B cell (primary cell): Measurements from ENCODE around the gene CASP2. TPM values are rescaled to one million over a fixed set of nuclear protein-coding genes. Genes with fewer than 3 reads are reported as not detected.
A peak's percentile ranks its signal among the peaks of the same experiment; 100 is the strongest.

Source experiments
- ATAC-seq: fragments of 200-7000 bp; cut with Tn5 transposase; one replicate; pipeline ENCODE4 v1.10.0; 2021; ENCODE audit warnings: low read depth, mild to moderate bottlenecking, moderate number of reproducible peaks, moderate library complexity
- CTCF ChIA-PET: fragments of 350-600 bp; sonication (Branson Sonifier 250); formaldehyde crosslinking; loops from one replicate; lab custom pipeline; 2021; ENCODE audit warnings: antibody characterized with exemption, inconsistent platforms; lab: Charles Lee
- POLR2A ChIA-PET: fragments of 350-600 bp; sonication (Branson Sonifier 250); formaldehyde crosslinking; loops from one replicate; lab custom pipeline; 2021; ENCODE audit warnings: antibody characterized with exemption; lab: Charles Lee
- DNase-seq: peaks from one replicate; pipeline ENCODE4 v3.0.0; 2013
- H2AFZ ChIP-seq: 2 replicates; pipeline ENCODE4 v1.6.1; 2012; ENCODE audit warnings: mild to moderate bottlenecking, low read depth, low read length; ENCODE audit not compliant: insufficient read depth, poor library complexity, severe bottlenecking
- H3K27ac ChIP-seq, 2 donors: 1 replicate in 1 of 2; 2 replicates in 1 of 2; pipeline ENCODE4 v1.5.1; 2012 to 2013; ENCODE audit warnings: low read length in 2 of 2, mild to moderate bottlenecking in 2 of 2, moderate library complexity in 1 of 2
- H3K27me3 ChIP-seq, 4 experiments: fragments of 200-600 bp in 1 of 4; sonication (generic) in 1 of 4; replicated peaks in 1 of 4; 1 replicate in 2 of 4; 2 replicates in 2 of 4; pipeline versions ENCODE4 v1.6.1 to v1.7.0; 2013 to 2016; ENCODE audit warnings: low read length in 3 of 4, mild to moderate bottlenecking in 2 of 4, mixed read lengths in 1 of 4, moderate library complexity in 1 of 4; ENCODE audit not compliant: insufficient read depth in 4 of 4, control insufficient read depth in 3 of 4; ENCODE audit errors: control extremely low read depth in 1 of 4
- H3K36me3 ChIP-seq, 2 experiments: replicated peaks in 1 of 2; 1 replicate in 1 of 2; 2 replicates in 1 of 2; pipeline versions ENCODE4 v1.6.1 to v1.7.1; 2013; ENCODE audit warnings: low read length in 1 of 2; ENCODE audit not compliant: insufficient read depth in 2 of 2, control insufficient read depth in 1 of 2; ENCODE audit errors: control extremely low read depth in 1 of 2, extremely low read depth in 1 of 2
- H3K4me1 ChIP-seq, 2 donors: fragments of 200-600 bp in 1 of 2; sonication (generic) in 1 of 2; 1 replicate in 1 of 2; 2 replicates in 1 of 2; pipeline versions ENCODE4 v1.5.1 to v1.6.1; 2013 to 2017; ENCODE audit warnings: low read length in 2 of 2; ENCODE audit not compliant: control insufficient read depth in 2 of 2, insufficient read depth in 2 of 2
- H3K4me2 ChIP-seq: replicated peaks from 2 replicates; pipeline ENCODE3; 2012; ENCODE audit warnings: mild to moderate bottlenecking, low read depth, low read length; ENCODE audit not compliant: poor library complexity, severe bottlenecking
- H3K4me3 ChIP-seq, 5 experiments: fragments of 200-600 bp in 1 of 5; sonication (generic) in 1 of 5; 1 replicate in 3 of 5; 2 replicates in 2 of 5; pipeline versions ENCODE4 v1.5.1 to v1.7.0; 2011 to 2016; ENCODE audit warnings: low read length in 4 of 5, mild to moderate bottlenecking in 4 of 5, low read depth in 2 of 5, control low read depth in 1 of 5, moderate library complexity in 1 of 5; ENCODE audit not compliant: insufficient read depth in 1 of 5; ENCODE audit errors: control extremely low read depth in 1 of 5, extremely low read depth in 1 of 5
- H3K79me2 ChIP-seq: fragments of 200-600 bp; sonication (generic); one replicate; pipeline ENCODE4 v1.6.0; 2016; ENCODE audit warnings: low read length; ENCODE audit not compliant: control insufficient read depth, insufficient read depth
- H3K9ac ChIP-seq: fragments of 200-600 bp; sonication (generic); 2 replicates; pipeline ENCODE4 v1.6.1; 2017; ENCODE audit warnings: mild to moderate bottlenecking, low read length, moderate library complexity
- H3K9me3 ChIP-seq, 3 donors: one replicate each; pipeline versions ENCODE4 v1.6.1 to v1.7.1; 2013; ENCODE audit warnings: low read length in 2 of 3; ENCODE audit not compliant: control insufficient read depth in 2 of 3, insufficient read depth in 1 of 3; ENCODE audit errors: control extremely low read depth in 1 of 3
- H4K20me1 ChIP-seq: 2 replicates; pipeline ENCODE4 v1.6.0; 2012; ENCODE audit warnings: mild to moderate bottlenecking, low read length; ENCODE audit not compliant: insufficient read depth, control insufficient read depth, poor library complexity, severe bottlenecking
- H3K27ac Mint-ChIP-seq: one replicate; pipeline ENCODE4 v1.8.0; 2021; ENCODE audit warnings: mixed read lengths
- H3K27me3 Mint-ChIP-seq: one replicate; pipeline ENCODE4 v1.8.0; 2021; ENCODE audit warnings: mixed read lengths
- H3K4me1 Mint-ChIP-seq: one replicate; pipeline ENCODE4 v1.8.0; 2021; ENCODE audit warnings: mixed read lengths
- H3K4me3 Mint-ChIP-seq: one replicate; pipeline ENCODE4 v1.8.0; 2021; ENCODE audit warnings: mixed read lengths
- H3K9me3 Mint-ChIP-seq: one replicate; pipeline ENCODE4 v1.8.0; 2022; ENCODE audit warnings: mixed read lengths; ENCODE audit not compliant: insufficient read depth
- EZH2 ChIP-seq: IDR thresholded peaks from 2 replicates; pipeline ENCODE4 v1.6.1; 2012; ENCODE audit warnings: borderline replicate concordance, low read depth, mild to moderate bottlenecking, moderate library complexity, low read length; ENCODE audit not compliant: insufficient read depth, poor library complexity, severe bottlenecking
- WGBS: methylation state at CpG from one replicate; pipeline ENCODE4 v1.1.5; 2013; ENCODE audit warnings: missing lambda C conversion rate; ENCODE audit not compliant: insufficient coverage; 5-methylcytosine and 5-hydroxymethylcytosine counted together
- intact Hi-C: fragments of 100-400 bp; cut with micrococcal nuclease; formaldehyde crosslinking; loops from one replicate; pipeline ENCODE4 v1.10.0; 2022
- polyA plus RNA-seq: library from polyadenylated mRNA; depleted of rRNA; stranded (reverse); fragments of >200 nt; gene quantifications from 2 replicates; pipeline ENCODE4 v1.2.3, GENCODE V29; 2012
- total RNA-seq, 2 donors: library from RNA; stranded (reverse); fragments of 120-200 nt in 1 of 2; gene quantifications; 1 replicate in 1 of 2; 2 replicates in 1 of 2; pipeline versions ENCODE4 v1.2.3 to v1.2.4, GENCODE V29; 2013 to 2022
- TF ChIP-seq, protein P1 (sequence below): fragments of 200-600 bp; IDR thresholded peaks from one replicate; pipeline ENCODE4 v1.8.0; 2022; ENCODE audit warnings: antibody characterized with exemption, mild to moderate bottlenecking

CASP2 gene
- total and polyA plus RNA-seq, 2 donors (not counting 1 experiment from before 2014, with no cell fraction given): 29.2 to 66.5 TPM

DNA sequence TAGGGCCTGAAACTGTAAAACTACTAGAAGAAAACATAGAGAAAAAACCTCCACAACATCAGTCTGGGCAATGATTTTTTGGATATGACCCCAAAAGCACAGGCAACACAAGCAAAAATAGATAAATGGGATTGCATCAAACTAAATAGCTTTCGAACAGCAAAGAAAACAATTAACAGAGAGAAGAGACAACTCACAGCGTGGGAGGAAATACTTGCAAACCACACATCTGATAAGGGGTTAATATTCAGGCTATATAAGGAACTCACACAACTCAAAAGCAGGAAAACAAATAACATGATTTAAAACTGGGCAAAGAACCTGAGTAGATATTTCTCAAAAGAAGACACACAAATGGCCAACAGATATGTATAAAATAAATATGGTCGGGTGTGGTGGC, 32.6 kb upstream of the CASP2 start:
- no peak overlapping the region for H3K4me3 Mint-ChIP-seq
- ChIA-PET POLR2A (interaction anchor here (1.6 kb wide), 1 partner anchor 8 kb away, joined by 6 read pairs; the partner anchor contains the start of gene GSTK1), CTCF (interaction anchor here (1.2 to 5.7 kb wide), 4 partner anchors 16 to 125 kb away, joined by 4 to 40 read pairs (median 6); no protein-coding TSS in a partner anchor)
- Histone ChIP-seq H3K4me3 (no peak overlapping the region), H3K9ac (no peak overlapping the region), H3K27me3 (no peaks in the 10 kb centered on the region), H2AFZ (no peak overlapping the region), H3K4me2 (no peak overlapping the region), H4K20me1 (no peaks in the 10 kb centered on the region), H3K36me3 (no peaks in the 10 kb centered on the region), H3K79me2 (no peaks in the 10 kb centered on the region), H3K4me1 (peaks cover 38 to 63% of the 10 kb centered on the region in 2 donors), H3K9me3 (no peaks in the 10 kb centered on the region), H3K27ac (peak overlapping the region in 1 of 2 donors; percentile 67)
- H3K27me3 Mint-ChIP-seq: no peaks in the 10 kb centered on the region
- DNase-seq (no peak), ATAC-seq (no peak)
- no peaks in the 10 kb centered on the region for H3K9me3 Mint-ChIP-seq
- peaks cover 58% of the 10 kb centered on the region for H3K4me1 Mint-ChIP-seq
- no CpG with 5 or more reads among the region's 3 CpGs for WGBS
- TF ChIP-seq, protein P1, sequence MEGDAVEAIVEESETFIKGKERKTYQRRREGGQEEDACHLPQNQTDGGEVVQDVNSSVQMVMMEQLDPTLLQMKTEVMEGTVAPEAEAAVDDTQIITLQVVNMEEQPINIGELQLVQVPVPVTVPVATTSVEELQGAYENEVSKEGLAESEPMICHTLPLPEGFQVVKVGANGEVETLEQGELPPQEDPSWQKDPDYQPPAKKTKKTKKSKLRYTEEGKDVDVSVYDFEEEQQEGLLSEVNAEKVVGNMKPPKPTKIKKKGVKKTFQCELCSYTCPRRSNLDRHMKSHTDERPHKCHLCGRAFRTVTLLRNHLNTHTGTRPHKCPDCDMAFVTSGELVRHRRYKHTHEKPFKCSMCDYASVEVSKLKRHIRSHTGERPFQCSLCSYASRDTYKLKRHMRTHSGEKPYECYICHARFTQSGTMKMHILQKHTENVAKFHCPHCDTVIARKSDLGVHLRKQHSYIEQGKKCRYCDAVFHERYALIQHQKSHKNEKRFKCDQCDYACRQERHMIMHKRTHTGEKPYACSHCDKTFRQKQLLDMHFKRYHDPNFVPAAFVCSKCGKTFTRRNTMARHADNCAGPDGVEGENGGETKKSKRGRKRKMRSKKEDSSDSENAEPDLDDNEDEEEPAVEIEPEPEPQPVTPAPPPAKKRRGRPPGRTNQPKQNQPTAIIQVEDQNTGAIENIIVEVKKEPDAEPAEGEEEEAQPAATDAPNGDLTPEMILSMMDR: no peak
- no peak for TF ChIP-seq EZH2
- H3K27ac Mint-ChIP-seq: peak overlapping the region; percentile 69
- intact Hi-C loops: loop anchor here (1.0 kb wide), 1 partner anchor 8 kb away; the partner anchor contains the start of gene GSTK1

DNA sequence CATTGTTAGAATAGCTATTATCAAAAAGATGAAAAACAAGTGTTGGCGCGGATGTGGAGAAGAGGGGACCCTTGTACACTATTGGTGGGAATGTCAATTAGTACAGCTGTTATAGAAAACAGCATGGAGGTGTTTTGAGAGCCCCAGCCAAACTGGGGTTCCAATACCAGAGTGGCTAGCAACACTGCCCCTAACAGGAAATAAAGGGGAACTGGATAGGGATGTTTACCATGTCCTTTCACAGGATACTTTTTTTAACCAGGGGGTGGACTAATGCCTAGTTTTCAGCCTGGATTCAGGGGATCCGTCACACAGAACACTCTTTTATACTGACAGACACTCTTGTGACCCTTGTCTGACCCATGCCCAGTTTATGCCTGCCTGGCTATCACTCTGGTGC, 31.8 kb upstream of the CASP2 start:
- WGBS: 100% methylated on average over 1 of the region's 3 CpGs
- Histone ChIP-seq H3K27ac (peak overlapping the region; percentile 84 to 94), H3K9ac (peak overlapping the region; percentile 6), H3K79me2 (no peaks in the 10 kb centered on the region), H3K4me3 (no peak overlapping the region), H3K4me2 (peak overlapping the region; percentile 32), H3K9me3 (no peaks in the 10 kb centered on the region), H2AFZ (peak overlapping the region; percentile 30), H3K36me3 (no peaks in the 10 kb centered on the region), H3K27me3 (no peaks in the 10 kb centered on the region), H3K4me1 (peaks cover 37 to 55% of the 10 kb centered on the region in 2 donors), H4K20me1 (no peaks in the 10 kb centered on the region)
- H3K27ac Mint-ChIP-seq: peak overlapping the region; percentile 89
- H3K4me1 Mint-ChIP-seq: peaks cover 51% of the 10 kb centered on the region
- H3K9me3 Mint-ChIP-seq: no peaks in the 10 kb centered on the region
- no peak for DNase-seq
- intact Hi-C loops: no loop called here
- ChIA-PET POLR2A (no interaction called here), CTCF (interaction anchor here (0.6 to 5.7 kb wide), 5 partner anchors 9 to 124 kb away, joined by 3 to 40 read pairs (median 5); no protein-coding TSS in a partner anchor)
- no peak overlapping the region for H3K4me3 Mint-ChIP-seq
- ATAC-seq: no peak
- no peaks in the 10 kb centered on the region for H3K27me3 Mint-ChIP-seq
- no peak for TF ChIP-seq EZH2
- TF ChIP-seq, protein P1: no peak
